BLaER1 treated with 17β-estradiol and CSF1 and Interleukin-3, amounts not matched to agents 10 nM and 100 nM (cell line): ENCODE results near the gene SPACA7.
A peak's percentile ranks its signal among the peaks of the same experiment; 100 is the strongest.

Source experiments
- H3K27ac ChIP-seq, 11 experiments: shearing (Covaris generic); formaldehyde crosslinking; 2 replicates each; pipeline ENCODE4 v1.8.1; 2022
- H3K27me3 ChIP-seq, 11 experiments: shearing (Covaris generic); formaldehyde crosslinking; 2 replicates each; pipeline ENCODE4 v1.8.1; 2022
- H3K36me3 ChIP-seq, 11 experiments: shearing (Covaris generic); formaldehyde crosslinking; 2 replicates each; pipeline ENCODE4 v1.8.1; 2022
- H3K4me1 ChIP-seq, 10 experiments: shearing (Covaris generic); formaldehyde crosslinking; 2 replicates each; pipeline ENCODE4 v1.8.1; 2022
- H3K4me2 ChIP-seq, 11 experiments: shearing (Covaris generic); formaldehyde crosslinking; 2 replicates each; pipeline ENCODE4 v1.8.1; 2022
- H3K4me3 ChIP-seq, 10 experiments: shearing (Covaris generic); formaldehyde crosslinking; 2 replicates each; pipeline ENCODE4 v1.8.1; 2022
- H3K9ac ChIP-seq, 11 experiments: shearing (Covaris generic); formaldehyde crosslinking; 2 replicates each; pipeline ENCODE4 v1.8.1; 2022
- H3K9me3 ChIP-seq, 11 experiments: shearing (Covaris generic); formaldehyde crosslinking; replicated peaks in 1 of 11; 2 replicates each; pipeline ENCODE4 v1.8.1; 2022
- H4K20me1 ChIP-seq, 11 experiments: shearing (Covaris generic); formaldehyde crosslinking; 2 replicates each; pipeline ENCODE4 v1.8.1; 2022
- Cebpa-rat ChIP-seq, 11 experiments: shearing (Covaris generic); IDR thresholded peaks; 2 replicates each; pipeline ENCODE4 v1.8.1; 2022

SPACA7 gene

DNA sequence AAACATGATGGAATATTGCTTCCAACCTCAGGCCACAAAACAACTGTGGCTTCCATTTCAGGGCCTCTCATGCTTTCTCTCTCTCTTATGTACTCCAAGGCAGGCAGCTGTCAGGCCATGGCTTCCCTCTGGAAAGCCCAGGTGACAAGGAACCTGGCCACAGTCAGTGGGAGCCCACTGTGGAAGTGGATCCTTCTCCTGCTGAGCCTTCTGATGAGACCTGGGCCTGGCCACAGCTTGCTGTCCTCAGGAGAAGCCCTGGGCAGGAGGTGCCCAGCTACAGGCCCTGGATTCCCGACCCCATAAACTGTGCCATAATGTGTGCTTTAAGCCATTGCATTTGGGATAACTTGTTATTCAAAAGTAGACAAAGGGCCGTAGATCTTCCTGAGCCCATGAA, 71.2 kb downstream of the SPACA7 start:
- Histone ChIP-seq H3K9ac (no peak overlapping the region), H3K27me3 (no peaks in the 10 kb centered on the region)
- TF ChIP-seq Cebpa-rat (IDR thresholded peaks at IDR 0.05), result no peak

DNA sequence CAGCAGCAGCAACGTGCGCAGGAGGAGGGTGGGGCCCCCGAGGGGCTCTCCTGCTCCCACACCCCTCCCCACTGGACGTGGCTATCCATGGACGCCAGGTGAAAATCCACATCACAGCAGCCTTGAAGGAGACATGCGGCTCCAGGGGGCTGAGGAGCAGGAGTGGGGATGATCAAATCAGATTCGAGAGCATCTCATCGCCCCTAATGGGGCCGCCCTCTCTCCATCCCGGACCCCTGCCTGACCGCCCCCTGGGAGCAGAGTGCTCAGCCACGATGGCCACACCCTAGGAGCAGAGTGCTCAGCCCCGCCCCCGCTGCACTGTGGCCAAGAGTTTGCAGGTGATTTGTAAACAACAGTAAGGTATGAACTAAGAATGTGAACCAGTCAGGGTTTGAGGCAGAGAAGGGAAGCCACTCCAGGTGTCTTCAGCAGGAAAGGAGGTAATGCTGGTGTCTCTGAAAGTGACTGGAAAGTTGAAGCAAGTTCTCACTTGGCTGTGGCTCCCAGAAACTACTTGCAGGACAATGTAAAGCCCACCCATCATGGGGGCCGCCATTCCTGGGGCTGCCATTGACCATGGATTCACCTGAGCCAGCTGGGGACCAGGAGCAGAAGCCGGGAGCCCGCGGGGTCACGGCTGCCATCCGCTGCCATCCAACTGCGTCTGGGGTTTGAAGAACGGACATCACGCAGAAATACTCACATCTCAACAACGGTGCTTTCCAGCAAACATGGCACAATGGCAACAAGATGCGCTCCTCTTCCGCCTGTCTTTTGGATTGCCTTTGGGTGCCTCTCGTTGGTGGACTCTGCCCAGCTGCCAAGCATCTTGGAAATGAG, 71.8 kb downstream of the SPACA7 start:
- TF ChIP-seq Cebpa-rat (IDR thresholded peaks at IDR 0.05), result no peak
- Histone ChIP-seq H3K9ac (no peak overlapping the region), H3K4me2 (no peak overlapping the region), H3K4me1 (peaks cover 0 to 7% (median 5%) of the 10 kb centered on the region in 10 experiments; a peak in 13 of 20 replicates), H3K27ac (no peak overlapping the region), H4K20me1 (peaks cover 0 to 9% (median 0%) of the 10 kb centered on the region in 11 experiments; a peak in 1 of 22 replicates), H3K4me3 (no peak overlapping the region), H3K36me3 (no peaks in the 10 kb centered on the region), H3K9me3 (no peaks in the 10 kb centered on the region), H3K27me3 (no peaks in the 10 kb centered on the region; a peak in 1 of 22 replicates)

More for the DNA sequence above, 71.2 kb downstream of the SPACA7 start:
- H3K36me3 ChIP-seq, result no peaks in the 10 kb centered on the region
- H3K4me1 ChIP-seq, result peaks cover 0 to 3% (median 0%) of the 10 kb centered on the region in 10 experiments; a peak in 4 of 20 replicates
- no peaks in the 10 kb centered on the region for H3K9me3 ChIP-seq
- no peak overlapping the region for H3K4me3 ChIP-seq
- peaks cover 0 to 4% (median 0%) of the 10 kb centered on the region in 11 experiments; a peak in 1 of 22 replicates for H4K20me1 ChIP-seq
- no peak overlapping the region for H3K27ac ChIP-seq
- H3K4me2 ChIP-seq, result no peak overlapping the region

DNA sequence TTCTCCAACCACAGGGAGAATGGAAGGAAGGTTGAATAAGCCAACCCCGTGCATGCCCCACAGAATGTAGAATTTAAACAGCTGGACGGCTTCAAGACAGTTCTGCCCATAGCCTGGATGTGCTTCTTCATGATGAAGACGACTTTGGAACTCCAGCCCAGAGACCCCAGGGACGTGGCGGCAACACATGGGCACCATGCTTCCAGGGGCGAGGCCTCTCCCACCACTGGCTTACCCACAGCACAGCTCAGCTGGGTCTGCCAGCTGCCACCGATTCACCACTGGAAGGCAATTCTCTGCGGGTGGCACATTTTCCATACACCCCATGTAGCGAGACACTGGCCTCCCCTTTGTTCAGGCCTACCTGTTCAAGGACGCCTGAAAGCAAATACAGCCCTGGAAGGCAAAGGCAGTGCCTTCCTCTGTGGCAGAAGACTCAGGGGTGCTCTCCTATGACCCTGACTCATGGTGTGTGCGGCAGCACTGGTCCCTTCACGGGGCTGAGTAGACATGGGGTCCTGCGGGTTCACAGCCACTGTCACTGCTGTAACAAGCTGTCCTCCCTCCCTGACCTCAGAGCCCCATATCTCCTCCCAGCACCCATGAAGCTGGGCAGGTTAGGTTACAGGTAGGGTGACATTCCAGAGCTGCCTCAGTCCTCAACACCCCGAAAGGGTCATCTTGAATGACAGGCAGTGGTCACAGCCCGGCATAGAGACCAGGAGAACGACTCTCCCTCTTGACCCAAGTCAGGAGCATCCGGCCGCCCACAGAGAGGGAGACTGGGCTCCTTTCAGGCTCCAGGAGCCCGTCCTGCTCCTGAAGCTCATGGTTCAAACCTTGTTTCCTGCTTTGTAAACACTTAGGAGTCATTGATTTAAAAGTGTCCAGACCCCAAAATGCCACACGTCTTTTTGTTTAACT, 72.7 kb downstream of the SPACA7 start:
- H3K36me3 ChIP-seq, result no peaks in the 10 kb centered on the region
- no peak overlapping the region for H3K4me2 ChIP-seq
- no peak overlapping the region for H3K9ac ChIP-seq
- peaks cover 0 to 15% (median 12%) of the 10 kb centered on the region in 10 experiments; a peak in 13 of 20 replicates for H3K4me1 ChIP-seq
- no peak overlapping the region for H3K4me3 ChIP-seq
- no peak for TF ChIP-seq Cebpa-rat (IDR thresholded peaks at IDR 0.05)
- peaks cover 0 to 9% (median 0%) of the 10 kb centered on the region in 11 experiments; a peak in 1 of 22 replicates for H4K20me1 ChIP-seq
- no peaks in the 10 kb centered on the region; a peak in 1 of 22 replicates for H3K27me3 ChIP-seq
- no peak overlapping the region for H3K27ac ChIP-seq
- no peaks in the 10 kb centered on the region for H3K9me3 ChIP-seq

DNA sequence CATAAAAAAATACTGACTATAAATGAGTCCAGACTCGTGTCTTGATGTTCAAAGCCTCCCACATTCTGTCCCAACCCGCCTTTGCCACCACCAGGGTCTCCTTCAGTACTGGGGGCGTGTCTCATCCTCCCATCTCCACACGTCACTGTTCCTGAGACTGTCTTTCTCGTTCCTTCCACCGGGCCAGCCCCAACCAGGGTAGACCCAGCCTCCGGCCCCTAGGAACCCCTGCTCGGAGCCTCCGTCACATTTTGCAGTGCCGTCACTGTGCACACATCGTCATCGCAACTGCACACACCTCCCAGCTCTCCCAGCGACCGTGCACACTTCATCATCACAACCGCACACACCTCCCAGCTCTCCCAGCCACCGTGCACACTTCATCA, 73.4 kb downstream of the SPACA7 start:
- TF ChIP-seq Cebpa-rat (IDR thresholded peaks at IDR 0.05), result no peak
- H3K4me2 ChIP-seq, result no peak overlapping the region
- no peaks in the 10 kb centered on the region for H3K36me3 ChIP-seq
- H4K20me1 ChIP-seq, result peaks cover 0 to 9% (median 0%) of the 10 kb centered on the region in 11 experiments; a peak in 1 of 22 replicates
- no peaks in the 10 kb centered on the region; a peak in 1 of 22 replicates for H3K27me3 ChIP-seq
- H3K9me3 ChIP-seq, result no peaks in the 10 kb centered on the region
- H3K9ac ChIP-seq, result no peak overlapping the region
- H3K4me1 ChIP-seq, result peaks cover 0 to 20% (median 13%) of the 10 kb centered on the region in 10 experiments; a peak in 13 of 20 replicates
- no peak overlapping the region for H3K27ac ChIP-seq
- no peak overlapping the region for H3K4me3 ChIP-seq

DNA sequence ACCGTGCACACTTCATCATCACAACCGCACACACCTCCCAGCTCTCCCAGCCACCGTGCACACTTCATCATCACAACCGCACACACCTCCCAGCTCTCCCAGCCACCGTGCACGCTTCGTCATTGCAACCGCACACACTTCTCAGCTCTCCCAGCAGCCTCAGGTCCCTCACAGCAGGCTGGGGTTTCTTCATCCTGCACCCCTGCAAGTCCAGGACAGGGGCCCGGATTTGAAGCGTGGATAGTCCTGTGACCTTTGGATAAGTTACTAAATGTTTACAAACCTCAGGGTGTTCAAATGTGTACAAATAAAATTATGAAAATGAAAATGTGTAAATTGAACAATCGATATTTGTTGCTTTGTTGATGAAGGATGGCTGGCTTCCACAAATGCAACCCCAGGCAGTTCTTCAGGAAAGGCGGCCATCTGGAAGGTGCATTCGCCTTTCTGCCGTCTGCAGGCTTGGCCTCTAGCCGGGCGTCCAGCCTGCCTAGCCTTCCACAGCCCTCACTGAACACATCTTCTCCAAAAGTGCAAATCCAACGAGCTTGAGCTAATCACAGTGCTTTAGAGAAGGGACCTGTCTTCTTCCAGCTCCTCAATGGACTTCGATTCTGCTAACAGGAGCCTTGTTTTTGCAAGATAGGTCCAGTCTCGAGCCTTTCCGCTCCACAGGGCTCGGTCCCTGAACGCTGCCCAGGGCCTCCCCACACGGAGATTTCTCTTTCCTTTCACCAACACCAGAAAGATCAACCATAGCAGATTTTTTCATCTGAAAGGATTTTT, 74.2 kb downstream of the SPACA7 start:
- Histone ChIP-seq H3K36me3 (no peaks in the 10 kb centered on the region), H3K4me2 (peak overlapping the region in 2 of 11 experiments; percentile 4 to 5; a peak in 2 of 22 replicates), H3K4me3 (no peak overlapping the region), H3K27ac (no peak overlapping the region), H3K4me1 (peaks cover 0 to 20% (median 13%) of the 10 kb centered on the region in 10 experiments; a peak in 13 of 20 replicates), H3K9me3 (no peaks in the 10 kb centered on the region), H3K27me3 (no peaks in the 10 kb centered on the region; a peak in 1 of 22 replicates), H4K20me1 (peaks cover 0 to 13% (median 0%) of the 10 kb centered on the region in 11 experiments; a peak in 2 of 22 replicates), H3K9ac (no peak overlapping the region)
- TF ChIP-seq Cebpa-rat (IDR thresholded peaks at IDR 0.05), result no peak

DNA sequence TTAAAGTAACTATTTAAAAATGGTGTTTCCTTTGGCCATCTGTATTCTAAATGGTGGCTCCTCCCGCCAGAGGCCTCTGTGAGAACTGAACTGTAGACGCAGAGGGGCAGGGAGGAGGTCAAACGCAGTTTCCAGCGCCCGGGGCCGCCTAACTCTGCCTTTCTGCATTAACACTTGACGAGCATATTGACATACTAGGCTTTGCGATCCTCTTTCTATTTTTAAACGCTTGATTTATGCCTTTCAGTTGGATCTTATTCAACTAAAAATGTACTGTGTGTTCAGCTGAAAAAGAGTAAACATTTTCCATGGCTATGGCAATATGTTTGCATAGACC, 74.7 kb downstream of the SPACA7 start:
- Histone ChIP-seq H3K4me2 (peak overlapping the region in 2 of 11 experiments; percentile 4 to 5; a peak in 2 of 22 replicates), H3K9me3 (no peaks in the 10 kb centered on the region), H3K4me1 (peaks cover 0 to 20% (median 13%) of the 10 kb centered on the region in 10 experiments; a peak in 13 of 20 replicates), H4K20me1 (peaks cover 0 to 14% (median 0%) of the 10 kb centered on the region in 11 experiments; a peak in 2 of 22 replicates), H3K9ac (no peak overlapping the region), H3K27me3 (no peaks in the 10 kb centered on the region; a peak in 1 of 22 replicates), H3K36me3 (no peaks in the 10 kb centered on the region), H3K4me3 (no peak overlapping the region), H3K27ac (no peak overlapping the region)
- TF ChIP-seq Cebpa-rat (IDR thresholded peaks at IDR 0.05), result no peak

DNA sequence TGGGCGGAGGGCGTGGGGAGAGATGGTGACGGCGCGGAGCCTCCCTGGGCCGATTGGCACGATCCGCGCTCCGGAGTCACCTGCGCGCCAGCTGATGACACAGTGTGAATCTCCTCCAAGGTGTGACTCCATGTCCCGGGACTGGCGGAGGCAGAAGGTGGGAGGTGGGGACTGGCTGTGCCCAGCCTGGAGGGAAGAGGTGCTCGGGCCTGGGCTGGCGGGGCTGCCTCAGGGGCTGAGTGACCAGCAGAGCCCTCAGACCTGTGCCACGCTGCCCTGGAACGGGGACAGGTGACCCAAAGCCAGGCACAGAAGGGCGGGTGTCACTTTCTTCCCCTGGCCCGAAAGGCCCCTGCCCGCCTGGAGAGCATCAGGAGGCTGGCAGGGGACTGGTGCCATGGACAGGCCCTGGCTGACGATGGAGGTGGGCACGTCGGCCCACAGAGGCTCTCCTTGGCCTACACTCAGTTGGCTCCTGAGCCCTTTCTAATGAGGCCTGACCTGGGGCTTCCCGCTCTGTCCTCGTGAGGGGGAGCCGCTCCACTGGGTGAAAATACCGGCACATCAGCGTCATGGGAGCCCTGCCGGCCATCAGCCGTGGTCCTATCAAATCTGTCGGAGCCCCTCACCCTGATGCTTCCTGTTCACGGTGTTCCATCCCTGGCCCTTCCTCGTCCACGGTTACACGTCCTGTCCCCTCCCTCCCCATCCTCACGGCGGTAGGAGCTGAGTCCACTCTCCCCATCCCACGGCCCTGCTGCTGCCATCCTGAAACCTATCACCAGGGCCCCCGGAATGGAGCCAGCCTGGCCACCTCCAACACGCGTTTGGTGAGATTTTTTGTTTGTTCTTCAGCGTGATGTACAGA, 75.6 kb downstream of the SPACA7 start:
- Histone ChIP-seq H3K9ac (no peak overlapping the region), H3K36me3 (no peaks in the 10 kb centered on the region), H3K4me2 (no peak overlapping the region), H3K4me3 (no peak overlapping the region), H3K27ac (no peak overlapping the region), H4K20me1 (peaks cover 0 to 14% (median 0%) of the 10 kb centered on the region in 11 experiments; a peak in 2 of 22 replicates), H3K27me3 (no peaks in the 10 kb centered on the region; a peak in 1 of 22 replicates), H3K4me1 (peaks cover 0 to 20% (median 13%) of the 10 kb centered on the region in 10 experiments; a peak in 13 of 20 replicates), H3K9me3 (no peaks in the 10 kb centered on the region)
- TF ChIP-seq Cebpa-rat (IDR thresholded peaks at IDR 0.05), result no peak
